HEK293 (cell line): Measurements from ENCODE around the gene TRPM5.

Source experiments
- CTCF ChIA-PET: fragments of 350-600 bp; formaldehyde crosslinking; extraction: SDS; loops from one replicate; lab custom pipeline; 2021; ENCODE audit warnings: antibody characterized with exemption; lab: Yijun Ruan, JAX
- POLR2A ChIA-PET: fragments of 300-600 bp; formaldehyde crosslinking; extraction: SDS; loops from one replicate; lab custom pipeline; 2020; ENCODE audit warnings: antibody characterized with exemption, inconsistent platforms; lab: Yijun Ruan, JAX
- H3K27ac ChIP-seq: fragments of 200-500 bp; sonication (Bioruptor generic); 2 replicates; pipeline ENCODE4 v1.5.1; 2014; ENCODE audit warnings: low read depth, low read length, control low read depth, inconsistent platforms; ENCODE audit errors: extremely low read depth
- H3K36me3 ChIP-seq, 2 experiments: fragments of 200-500 bp in 1 of 2; sonication (Bioruptor generic) in 1 of 2; 1 replicate in 1 of 2; 2 replicates in 1 of 2; pipeline ENCODE4 v1.5.1; 2014 to 2017; ENCODE audit warnings: inconsistent platforms in 2 of 2, low read length in 2 of 2; ENCODE audit not compliant: control insufficient read depth in 2 of 2, insufficient read depth in 1 of 2
- H3K4me1 ChIP-seq: fragments of 200-500 bp; sonication (Bioruptor generic); 2 replicates; pipeline ENCODE4 v1.5.1; 2014; ENCODE audit warnings: mild to moderate bottlenecking, low read length, inconsistent platforms; ENCODE audit not compliant: control insufficient read depth, insufficient read depth
- H3K4me3 ChIP-seq: 2 replicates; pipeline ENCODE4 v1.5.1; 2011; ENCODE audit warnings: low read depth, mild to moderate bottlenecking, control low read depth, low read length, moderate library complexity
- H3K9me3 ChIP-seq: fragments of 200-500 bp; sonication (Bioruptor generic); 2 replicates; pipeline ENCODE4 v1.5.1; 2014; ENCODE audit warnings: low read depth, low read length, inconsistent platforms; ENCODE audit not compliant: control insufficient read depth, insufficient read depth
- EGR2 ChIP-seq: fragments of 450-650 bp; formaldehyde crosslinking; IDR thresholded peaks from 2 replicates; pipeline ENCODE4 v1.5.1; 2016; ENCODE audit warnings: low read depth, missing biosample characterization, missing genetic modification characterization
- GLIS1 ChIP-seq: fragments of 450-650 bp; formaldehyde crosslinking; IDR thresholded peaks from 2 replicates; pipeline ENCODE4 v1.5.1; 2016; ENCODE audit warnings: missing biosample characterization, missing genetic modification characterization
- GLIS2 ChIP-seq: fragments of 450-650 bp; formaldehyde crosslinking; IDR thresholded peaks from 2 replicates; pipeline ENCODE4 v1.5.1; 2016; ENCODE audit warnings: missing biosample characterization, missing genetic modification characterization
- KLF9 ChIP-seq: fragments of 450-650 bp; formaldehyde crosslinking; IDR thresholded peaks from 2 replicates; pipeline ENCODE4 v1.5.1; 2016; ENCODE audit warnings: missing biosample characterization, missing genetic modification characterization, low read depth
- PATZ1 ChIP-seq: fragments of 450-650 bp; formaldehyde crosslinking; IDR thresholded peaks from 2 replicates; pipeline ENCODE4 v1.5.1; 2016; ENCODE audit warnings: missing biosample characterization, missing genetic modification characterization
- REPIN1 ChIP-seq: fragments of 450-650 bp; formaldehyde crosslinking; IDR thresholded peaks from 2 replicates; pipeline ENCODE4 v1.5.1; 2017; ENCODE audit warnings: missing biosample characterization, missing genetic modification characterization, low read depth
- SP2 ChIP-seq: fragments of 450-650 bp; formaldehyde crosslinking; IDR thresholded peaks from 2 replicates; pipeline ENCODE4 v1.5.1; 2016; ENCODE audit warnings: missing biosample characterization, missing genetic modification characterization
- SP3 ChIP-seq: fragments of 450-650 bp; formaldehyde crosslinking; IDR thresholded peaks from 2 replicates; pipeline ENCODE4 v1.5.1; 2016; ENCODE audit warnings: missing biosample characterization, missing genetic modification characterization
- YY1 ChIP-seq: fragments of 450-650 bp; formaldehyde crosslinking; IDR thresholded peaks from 2 replicates; pipeline ENCODE4 v1.5.1; 2018; ENCODE audit warnings: missing biosample characterization, missing genetic modification characterization
- ZBTB48 ChIP-seq: fragments of 450-650 bp; formaldehyde crosslinking; IDR thresholded peaks from 2 replicates; pipeline ENCODE4 v1.5.1; 2016; ENCODE audit warnings: missing biosample characterization, missing genetic modification characterization
- ZFHX2 ChIP-seq: fragments of 450-650 bp; formaldehyde crosslinking; conservative IDR thresholded peaks from 2 replicates; pipeline ENCODE4 v1.5.1; 2016; ENCODE audit warnings: missing biosample characterization, missing genetic modification characterization
- ZFP37 ChIP-seq: fragments of 450-650 bp; formaldehyde crosslinking; IDR thresholded peaks from 2 replicates; pipeline ENCODE4 v1.5.1; 2016; ENCODE audit warnings: missing biosample characterization, missing genetic modification characterization
- ZIC2 ChIP-seq: fragments of 450-650 bp; formaldehyde crosslinking; IDR thresholded peaks from 2 replicates; pipeline ENCODE4 v1.5.1; 2016; ENCODE audit warnings: missing biosample characterization, missing genetic modification characterization
- ZNF223 ChIP-seq: fragments of 450-650 bp; formaldehyde crosslinking; IDR thresholded peaks from 2 replicates; pipeline ENCODE4 v1.5.1; 2016; ENCODE audit warnings: missing biosample characterization, missing genetic modification characterization
- ZNF311 ChIP-seq: fragments of 450-650 bp; formaldehyde crosslinking; IDR thresholded peaks from 2 replicates; pipeline ENCODE4 v1.5.1; 2017; ENCODE audit warnings: missing biosample characterization, missing genetic modification characterization, borderline replicate concordance
- ZNF335 ChIP-seq: fragments of 450-650 bp; formaldehyde crosslinking; conservative IDR thresholded peaks from 2 replicates; pipeline ENCODE4 v1.5.1; 2016; ENCODE audit warnings: missing biosample characterization, missing genetic modification characterization
- ZNF37A ChIP-seq: fragments of 450-650 bp; IDR thresholded peaks from 2 replicates; pipeline ENCODE4 v1.5.1; 2018; ENCODE audit warnings: missing biosample characterization, missing genetic modification characterization
- ZNF398 ChIP-seq: fragments of 450-650 bp; formaldehyde crosslinking; IDR thresholded peaks from 2 replicates; pipeline ENCODE4 v1.5.1; 2017; ENCODE audit warnings: missing biosample characterization, missing genetic modification characterization
- ZNF423 ChIP-seq: fragments of 450-650 bp; formaldehyde crosslinking; IDR thresholded peaks from 2 replicates; pipeline ENCODE4 v1.5.1; 2016; ENCODE audit warnings: missing biosample characterization, missing genetic modification characterization
- ZNF488 ChIP-seq: fragments of 450-650 bp; formaldehyde crosslinking; IDR thresholded peaks from 2 replicates; pipeline ENCODE4 v1.5.1; 2016; ENCODE audit warnings: missing biosample characterization, missing genetic modification characterization
- ZNF510 ChIP-seq: fragments of 450-650 bp; formaldehyde crosslinking; IDR thresholded peaks from 2 replicates; pipeline ENCODE4 v1.5.1; 2018; ENCODE audit warnings: mild to moderate bottlenecking, missing genetic modification characterization, missing biosample characterization; ENCODE audit not compliant: insufficient replicate concordance
- ZNF660 ChIP-seq: fragments of 450-650 bp; IDR thresholded peaks from 2 replicates; pipeline ENCODE4 v1.5.1; 2018; ENCODE audit warnings: missing biosample characterization, mild to moderate bottlenecking, missing genetic modification characterization

TRPM5 gene

DNA sequence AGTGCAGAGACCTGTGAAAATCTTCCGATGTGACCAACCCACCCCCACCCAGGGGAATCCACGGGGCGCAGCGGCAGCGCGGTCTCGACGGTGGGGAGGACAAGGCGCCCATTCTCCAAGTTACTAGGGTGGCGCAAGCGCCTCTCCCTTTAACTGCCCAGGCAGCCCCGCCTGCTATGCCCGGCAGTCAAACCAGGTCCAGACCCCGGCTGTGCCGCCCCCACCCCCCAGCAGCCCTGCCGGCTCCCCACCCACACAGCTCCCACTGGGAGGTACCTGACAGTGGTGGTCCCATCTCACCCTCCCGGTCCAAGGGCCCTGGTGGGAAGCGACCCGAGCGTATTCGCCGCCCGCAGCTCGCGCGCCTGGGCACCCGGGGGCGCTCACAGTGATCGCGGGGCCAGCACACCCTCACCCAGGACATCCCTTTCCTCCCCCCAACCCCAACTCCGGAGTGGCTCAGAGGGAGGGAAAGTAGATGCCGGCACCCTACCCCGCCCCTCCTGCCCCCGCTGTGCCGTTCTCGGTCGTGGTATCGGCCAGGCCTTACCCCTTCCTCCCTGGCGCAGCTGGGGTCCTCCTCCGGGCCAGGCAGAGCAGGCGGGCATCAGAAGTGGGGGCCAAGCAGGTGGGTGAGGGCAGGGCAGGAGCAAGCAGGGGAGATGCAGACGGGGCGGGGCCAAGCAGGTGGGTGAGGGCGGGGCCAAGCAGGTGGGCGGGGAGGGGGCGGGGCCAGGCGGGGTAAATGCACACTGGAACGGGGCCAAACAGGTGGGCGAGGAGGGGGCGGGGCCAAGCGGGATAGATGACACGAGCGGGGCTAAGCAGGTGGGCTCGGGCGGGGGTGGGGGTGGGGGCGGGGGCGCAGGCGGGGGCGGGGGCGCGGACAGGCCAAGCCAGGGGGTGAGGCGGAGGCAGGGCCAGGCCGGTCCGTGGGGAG, at the start of gene TRPM5:
Gene TRPM5, minus strand, starts transcription at position 634 of the 940 bp plus-strand sequence. CDS start 21,478 bp downstream, outside the sequence.
- no peaks in the 10 kb centered on the region for H3K36me3 ChIP-seq
- ChIA-PET POLR2A (interaction anchor here (0.6 to 1.5 kb wide), 2 partner anchors 66 to 671 kb away, joined by 3 to 4 read pairs; no protein-coding TSS in a partner anchor), CTCF (interaction anchor here (0.6 to 0.7 kb wide), 2 partner anchors 82 to 88 kb away, joined by 3 to 6 read pairs; no protein-coding TSS in a partner anchor)
- peak within 1 kb of the TSS; percentile 40 for H3K4me3 ChIP-seq
- H3K9me3 ChIP-seq: no peaks in the 10 kb centered on the region
- H3K4me1 ChIP-seq: no peaks in the 10 kb centered on the region
- H3K27ac ChIP-seq: no peak within 1 kb of the TSS; the same call in 1 of the 2 replicates
- TF ChIP-seq GLIS1: peak; percentile 80
- TF ChIP-seq ZFHX2: peak; percentile 57
- no peak for TF ChIP-seq ZNF37A (tag by site-specific recombination)
- TF ChIP-seq ZNF510 (tag by site-specific recombination): no peak
- peak; percentile 47 for TF ChIP-seq SP2
- TF ChIP-seq YY1: no peak
- peak; percentile 57 for TF ChIP-seq ZNF335 (tag by site-specific recombination)
- peak; percentile 43; the same call in 1 of the 2 replicates for TF ChIP-seq KLF9 (tag by site-specific recombination)
- TF ChIP-seq ZNF398 (tag by site-specific recombination): peak; percentile 67
- 0 out of 2 replicates have a peak, but pooled peaks have one; percentile 42 for TF ChIP-seq GLIS2 (tag by site-specific recombination)
- peak; percentile 29; the same call in 1 of the 2 replicates for TF ChIP-seq EGR2 (tag by site-specific recombination)
- TF ChIP-seq ZBTB48 (tag by site-specific recombination): no peak
- TF ChIP-seq ZNF488 (tag by site-specific recombination): no peak
- peak; percentile 37; the same call in 1 of the 2 replicates for TF ChIP-seq ZNF423 (tag by site-specific recombination)
- no peak for TF ChIP-seq REPIN1 (tag by site-specific recombination)
- TF ChIP-seq SP3 (tag by site-specific recombination): peak; percentile 36; the same call in 1 of the 2 replicates
- TF ChIP-seq ZNF223 (tag by site-specific recombination): no peak
- TF ChIP-seq ZNF660 (tag by site-specific recombination): no peak
- no peak for TF ChIP-seq ZNF311
- peak; percentile 36; the same call in 1 of the 2 replicates for TF ChIP-seq PATZ1
- TF ChIP-seq ZFP37 (tag by site-specific recombination): no peak
- TF ChIP-seq ZIC2 (tag by site-specific recombination): peak; percentile 92
